Naive thymus-derived CD4-positive, alpha-beta T cell (primary cell): ENCODE results near the gene CDKL4. TPM values are rescaled to one million over a fixed set of nuclear protein-coding genes. Genes with fewer than 3 reads are reported as not detected.
A peak's percentile ranks its signal among the peaks of the same experiment; 100 is the strongest.

Experiments
- ATAC-seq: fragments of 150-1000 bp; cut with Tn5 transposase; 2 replicates; pipeline ENCODE4 v1.10.0; 2021; ENCODE audit warnings: mild to moderate bottlenecking, moderate library complexity
- CTCF ChIA-PET: fragments of 350-600 bp; sonication (Branson Sonifier 250); formaldehyde crosslinking; loops from one replicate; lab custom pipeline; 2021; ENCODE audit warnings: antibody characterized with exemption; lab: Charles Lee
- POLR2A ChIA-PET: fragments of 350-600 bp; sonication (Branson Sonifier 250); formaldehyde crosslinking; loops from one replicate; lab custom pipeline; 2021; ENCODE audit warnings: antibody characterized with exemption, inconsistent platforms; lab: Charles Lee
- DNase-seq, 9 donors: peaks; one replicate each; pipeline versions ENCODE4 v3.0.0 to v3.0.0-alpha.2; 2020 to 2022; ENCODE audit warnings: mixed read lengths in 1 of 9
- H3K27ac ChIP-seq: one replicate; pipeline ENCODE4 v1.7.0; 2013; ENCODE audit warnings: mild to moderate bottlenecking, low read depth, low read length, moderate library complexity
- H3K27me3 ChIP-seq, 2 donors: one replicate each; pipeline ENCODE4 v1.7.0; 2013; ENCODE audit warnings: low read length in 2 of 2, mild to moderate bottlenecking in 2 of 2, moderate library complexity in 2 of 2; ENCODE audit not compliant: control insufficient read depth in 2 of 2, insufficient read depth in 2 of 2
- H3K36me3 ChIP-seq, 3 experiments: 1 replicate in 2 of 3; 2 replicates in 1 of 3; pipeline ENCODE4 v1.7.0; 2013; ENCODE audit warnings: low read length in 3 of 3, mild to moderate bottlenecking in 3 of 3, moderate library complexity in 1 of 3; ENCODE audit not compliant: insufficient read depth in 3 of 3, control insufficient read depth in 2 of 3
- H3K4me1 ChIP-seq, 2 donors: one replicate each; pipeline ENCODE4 v1.7.0; 2013; ENCODE audit warnings: low read length in 2 of 2, mild to moderate bottlenecking in 2 of 2, moderate library complexity in 1 of 2; ENCODE audit not compliant: control insufficient read depth in 2 of 2, insufficient read depth in 2 of 2
- H3K4me3 ChIP-seq: 2 replicates; pipeline ENCODE4 v1.7.0; 2013; ENCODE audit warnings: mild to moderate bottlenecking, low read length
- H3K9me3 ChIP-seq, 3 experiments: 1 replicate in 2 of 3; 2 replicates in 1 of 3; pipeline ENCODE4 v1.7.0; 2013; ENCODE audit warnings: low read length in 3 of 3; ENCODE audit not compliant: control insufficient read depth in 2 of 3
- H3K27ac Mint-ChIP-seq, 9 donors: one replicate each; pipeline ENCODE4 v1.8.0; 2020 to 2022; ENCODE audit warnings: mixed read lengths in 9 of 9, mild to moderate bottlenecking in 8 of 9, moderate library complexity in 5 of 9, inconsistent platforms in 2 of 9
- H3K27me3 Mint-ChIP-seq, 5 donors: one replicate each; pipeline ENCODE4 v1.8.0; 2021 to 2022; ENCODE audit warnings: mixed read lengths in 5 of 5, mild to moderate bottlenecking in 1 of 5
- H3K36me3 Mint-ChIP-seq, 5 donors: one replicate each; pipeline ENCODE4 v1.8.0; 2020 to 2022; ENCODE audit warnings: mixed read lengths in 5 of 5, mild to moderate bottlenecking in 3 of 5, inconsistent platforms in 1 of 5
- H3K4me1 Mint-ChIP-seq, 7 donors: one replicate each; pipeline ENCODE4 v1.8.0; 2020 to 2022; ENCODE audit warnings: mixed read lengths in 7 of 7, mild to moderate bottlenecking in 3 of 7, inconsistent platforms in 1 of 7
- H3K4me3 Mint-ChIP-seq, 10 donors: one replicate each; pipeline ENCODE4 v1.8.0; 2020 to 2022; ENCODE audit warnings: mild to moderate bottlenecking in 10 of 10, mixed read lengths in 10 of 10, moderate library complexity in 6 of 10, inconsistent platforms in 2 of 10
- H3K9me3 Mint-ChIP-seq, 11 donors: one replicate each; pipeline ENCODE4 v1.8.0; 2020 to 2022; ENCODE audit warnings: mixed read lengths in 11 of 11, mild to moderate bottlenecking in 4 of 11, inconsistent platforms in 1 of 11, moderate library complexity in 1 of 11
- intact Hi-C, 2 donors: fragments of 100-400 bp; cut with micrococcal nuclease; formaldehyde crosslinking; loops; one replicate each; pipeline ENCODE4 v1.15.1; 2023
- polyA plus RNA-seq, 2 donors: library from polyadenylated mRNA; unstranded; fragments of 300-500 nt; fragmentation: Illumina TruSeq; gene quantifications; one replicate each; pipeline ENCODE4 v1.2.3, GENCODE V29; 2021
- total RNA-seq, 6 experiments: library from RNA in 5 of 6; stranded (reverse) in 5 of 6; gene quantifications; 1 replicate in 5 of 6; 2 replicates in 1 of 6; pipeline ENCODE4 v1.2.3 and lab custom pipeline; 2021 to 2026

Gene CDKL4
- total and polyA plus RNA-seq, 7 experiments from 2014 or later: 0.82 TPM; not detected in 6

- DNase-seq (no peak), ATAC-seq (peak; percentile 63)
- Histone ChIP-seq H3K36me3 (no peaks in the 10 kb centered on the region), H3K27ac (no peak overlapping the region), H3K4me3 (peak overlapping the region; percentile 20), H3K9me3 (no peaks in the 10 kb centered on the region), H3K4me1 (peaks cover 29 to 38% of the 10 kb centered on the region in 2 donors), H3K27me3 (no peaks in the 10 kb centered on the region)
- Mint-ChIP-seq H3K27me3 (peaks cover 0 to 2% (median 0%) of the 10 kb centered on the region in 5 donors), H3K9me3 (peaks cover 0 to 17% (median 3%) of the 10 kb centered on the region in 11 donors), H3K27ac (peak overlapping the region; percentile 34 to 97 (median 80)), H3K4me1 (peaks cover 26 to 73% (median 38%) of the 10 kb centered on the region in 7 donors), H3K36me3 (peaks cover 0 to 34% (median 0%) of the 10 kb centered on the region in 5 donors), H3K4me3 (peak overlapping the region; percentile 18 to 84 (median 60))
- ChIA-PET POLR2A (interaction anchor here (0.8 to 3.5 kb wide), 8 partner anchors 8 to 99 kb away, joined by 3 to 35 read pairs (median 4); partner anchors contain the start of gene SOS1), CTCF (interaction anchor here (0.8 to 3.3 kb wide), 3 partner anchors 11 to 89 kb away, joined by 3 to 15 read pairs (median 14); no protein-coding TSS in a partner anchor)
- intact Hi-C loops: loop anchor here (1.0 to 5.0 kb wide), 8 partner anchors 11 to 550 kb away; partner anchors contain the start of genes DHX57 (in 1 of the 2), GALM (in 1 of the 2), MORN2 (in 1 of the 2) and SOS1 (in 1 of the 2)
Observed at GRCh38 chr2:39217192-39217550, 26.6 kb downstream of the CDKL4 start.

GRCh38 chr2:39216346-39217191 is 27.2 kb downstream of the CDKL4 start:
- CTCF ChIA-PET: interaction anchor here (2.9 to 3.3 kb wide), 2 partner anchors 11 to 13 kb away, joined by 14 to 15 read pairs; no protein-coding TSS in a partner anchor
- peaks cover 0 to 2% (median 0%) of the 10 kb centered on the region in 5 donors for H3K27me3 Mint-ChIP-seq
- peak; percentile 94 for ATAC-seq

GRCh38 chr2:39215545-39215944 is 28.2 kb downstream of the CDKL4 start:
- POLR2A ChIA-PET: interaction anchor here (1.1 to 2.8 kb wide), 2 partner anchors 13 to 86 kb away, joined by 3 to 19 read pairs; no protein-coding TSS in a partner anchor
- Histone ChIP-seq H3K4me3 (no peak overlapping the region), H3K36me3 (no peaks in the 10 kb centered on the region), H3K4me1 (peaks cover 29 to 38% of the 10 kb centered on the region in 2 donors), H3K27me3 (no peaks in the 10 kb centered on the region), H3K27ac (no peak overlapping the region), H3K9me3 (no peaks in the 10 kb centered on the region)
- peak overlapping the region in 6 of 9 donors; percentile 34 to 97 (median 60) for H3K27ac Mint-ChIP-seq
- H3K4me3 Mint-ChIP-seq: peak overlapping the region in 2 of 10 donors; percentile 55 to 76
- DNase-seq: no peak
- CTCF ChIA-PET: interaction anchor here (0.6 to 3.3 kb wide), 4 partner anchors 14 to 534 kb away, joined by 3 to 14 read pairs (median 4); no protein-coding TSS in a partner anchor
- H3K36me3 Mint-ChIP-seq: peaks cover 0 to 35% (median 0%) of the 10 kb centered on the region in 5 donors
- H3K4me1 Mint-ChIP-seq: peaks cover 26 to 78% (median 40%) of the 10 kb centered on the region in 7 donors
- peaks cover 0 to 2% (median 0%) of the 10 kb centered on the region in 5 donors for H3K27me3 Mint-ChIP-seq
- intact Hi-C loops: loop anchor here (5.0 kb wide), 3 partner anchors 33 to 548 kb away; partner anchors contain the start of genes DHX57 (in 1 of the 2), GALM (in 1 of the 2) and MORN2 (in 1 of the 2)
- no peak for ATAC-seq
- peaks cover 0 to 16% (median 3%) of the 10 kb centered on the region in 11 donors for H3K9me3 Mint-ChIP-seq

More at GRCh38 chr2:39216346-39217191, 27.2 kb downstream of the CDKL4 start:
- peak overlapping the region; percentile 1 for H3K27ac ChIP-seq
- Mint-ChIP-seq H3K27ac (peak overlapping the region; percentile 32 to 97 (median 75)), H3K9me3 (peaks cover 0 to 12% (median 3%) of the 10 kb centered on the region in 11 donors), H3K4me3 (peak overlapping the region; percentile 18 to 84 (median 60)), H3K4me1 (peaks cover 26 to 72% (median 38%) of the 10 kb centered on the region in 7 donors), H3K36me3 (peaks cover 0 to 31% (median 0%) of the 10 kb centered on the region in 5 donors)
- no peaks in the 10 kb centered on the region for H3K27me3 ChIP-seq
- H3K4me1 ChIP-seq: peaks cover 29 to 38% of the 10 kb centered on the region in 2 donors
- DNase-seq: peak; percentile 18 to 92 (median 81)
- H3K9me3 ChIP-seq: no peaks in the 10 kb centered on the region
- H3K4me3 ChIP-seq: peak overlapping the region; percentile 20
- intact Hi-C loops: loop anchor here (1.0 to 5.0 kb wide), 11 partner anchors 12 to 549 kb away; partner anchors contain the start of genes SOS1 (in 2 of the 2), DHX57 (in 1 of the 2), GALM (in 1 of the 2) and MORN2 (in 1 of the 2)
- no peaks in the 10 kb centered on the region for H3K36me3 ChIP-seq
- POLR2A ChIA-PET: interaction anchor here (0.6 to 3.5 kb wide), 9 partner anchors 9 to 98 kb away, joined by 3 to 35 read pairs (median 4); partner anchors contain the start of gene SOS1

GRCh38 chr2:39213015-39213414 is 30.8 kb downstream of the CDKL4 start:
- no peak overlapping the region for H3K4me3 ChIP-seq
- no peak for DNase-seq
- H3K27me3 Mint-ChIP-seq: peaks cover 0 to 2% (median 0%) of the 10 kb centered on the region in 5 donors
- H3K27me3 ChIP-seq: no peaks in the 10 kb centered on the region
- ATAC-seq: no peak
- POLR2A ChIA-PET: interaction anchor here (0.7 kb wide), 1 partner anchor 89 kb away, joined by 3 read pairs; no protein-coding TSS in a partner anchor
- H3K9me3 ChIP-seq: no peaks in the 10 kb centered on the region
- peak overlapping the region in 1 of 10 donors; percentile 2 for H3K4me3 Mint-ChIP-seq
- H3K4me1 Mint-ChIP-seq: peaks cover 21 to 60% (median 27%) of the 10 kb centered on the region in 7 donors
- H3K4me1 ChIP-seq: peaks cover 20 to 24% of the 10 kb centered on the region in 2 donors
- no peaks in the 10 kb centered on the region for H3K36me3 ChIP-seq
- CTCF ChIA-PET: no interaction called here
- H3K9me3 Mint-ChIP-seq: peaks cover 0 to 13% (median 3%) of the 10 kb centered on the region in 11 donors
- peak overlapping the region in 2 of 9 donors; percentile 29 to 62 for H3K27ac Mint-ChIP-seq
- H3K27ac ChIP-seq: no peak overlapping the region
- H3K36me3 Mint-ChIP-seq: peaks cover 0 to 30% (median 0%) of the 10 kb centered on the region in 5 donors
- intact Hi-C loops: no loop called here

GRCh38 chr2:39210846-39211245 is 32.9 kb downstream of the CDKL4 start:
- no peak for DNase-seq
- H3K27me3 ChIP-seq: no peaks in the 10 kb centered on the region
- no peaks in the 10 kb centered on the region for H3K9me3 ChIP-seq
- intact Hi-C loops: no loop called here
- H3K27ac ChIP-seq: no peak overlapping the region
- H3K36me3 ChIP-seq: no peaks in the 10 kb centered on the region
- H3K4me1 ChIP-seq: peaks cover 2 to 13% of the 10 kb centered on the region in 2 donors
- peaks cover 0 to 13% (median 3%) of the 10 kb centered on the region in 11 donors for H3K9me3 Mint-ChIP-seq
- no peaks in the 10 kb centered on the region for H3K27me3 Mint-ChIP-seq
- H3K27ac Mint-ChIP-seq: peak overlapping the region in 1 of 9 donors; percentile 2
- H3K4me1 Mint-ChIP-seq: peaks cover 3 to 42% (median 5%) of the 10 kb centered on the region in 7 donors
- H3K4me3 Mint-ChIP-seq: no peak overlapping the region
- peaks cover 0 to 29% (median 0%) of the 10 kb centered on the region in 5 donors for H3K36me3 Mint-ChIP-seq
- no peak for ATAC-seq
- POLR2A ChIA-PET: interaction anchor here (0.6 kb wide), 1 partner anchor 106 kb away, joined by 3 read pairs; no protein-coding TSS in a partner anchor
- H3K4me3 ChIP-seq: no peak overlapping the region
- CTCF ChIA-PET: interaction anchor here (1.1 to 1.7 kb wide), 2 partner anchors 8 to 153 kb away, joined by 3 to 4 read pairs; no protein-coding TSS in a partner anchor
